Liver (tissue), 9 donors: ENCODE measurements around the gene EML4. TPM values are rescaled to one million over a fixed set of nuclear protein-coding genes. Genes with fewer than 3 reads are reported as not detected.

ENCODE experiments used
- DNase-seq: peaks from one replicate; pipeline ENCODE4 v3.0.0-alpha.2; 2017; ENCODE audit warnings: low spot score
- H3K27ac ChIP-seq, 2 donors: one replicate each; pipeline ENCODE4 v1.7.0; 2013; ENCODE audit warnings: inconsistent platforms in 2 of 2, low read length in 2 of 2, control low read depth in 1 of 2, low read depth in 1 of 2, mild to moderate bottlenecking in 1 of 2
- H3K27me3 ChIP-seq, 4 donors: one replicate each; pipeline versions ENCODE4 v1.6.1 to v1.7.0; 2013; ENCODE audit warnings: low read length in 3 of 4, inconsistent platforms in 1 of 4, mild to moderate bottlenecking in 1 of 4, moderate library complexity in 1 of 4; ENCODE audit not compliant: control insufficient read depth in 4 of 4, insufficient read depth in 4 of 4
- H3K36me3 ChIP-seq, 4 donors: one replicate each; pipeline versions ENCODE4 v1.6.1 to v1.7.0; 2013; ENCODE audit warnings: low read length in 3 of 4, mild to moderate bottlenecking in 3 of 4, low read depth in 1 of 4, moderate library complexity in 1 of 4; ENCODE audit not compliant: control insufficient read depth in 4 of 4, insufficient read depth in 3 of 4
- H3K4me1 ChIP-seq, 4 donors: one replicate each; pipeline versions ENCODE4 v1.6.1 to v1.7.0; 2013; ENCODE audit warnings: low read length in 3 of 4, mild to moderate bottlenecking in 3 of 4, moderate library complexity in 1 of 4; ENCODE audit not compliant: control insufficient read depth in 4 of 4, insufficient read depth in 4 of 4
- H3K4me3 ChIP-seq, 3 donors: one replicate each; pipeline versions ENCODE4 v1.6.1 to v1.7.0; 2013; ENCODE audit warnings: low read length in 3 of 3, control low read depth in 1 of 3, low read depth in 1 of 3, mild to moderate bottlenecking in 1 of 3
- H3K9ac ChIP-seq, 2 donors: one replicate each; pipeline ENCODE4 v1.7.0; 2013; ENCODE audit warnings: low read length in 2 of 2, mild to moderate bottlenecking in 2 of 2, moderate library complexity in 2 of 2, control low read depth in 1 of 2, low read depth in 1 of 2
- H3K9me3 ChIP-seq, 4 donors: one replicate each; pipeline versions ENCODE4 v1.6.1 to v1.7.0; 2013; ENCODE audit warnings: low read length in 3 of 4; ENCODE audit not compliant: control insufficient read depth in 4 of 4
- ATF3 ChIP-seq: IDR thresholded peaks from 2 replicates; pipeline ENCODE4 v1.6.1; 2016; ENCODE audit warnings: antibody characterized with exemption
- CTCF ChIP-seq: fragments of 150-350 bp; IDR thresholded peaks from 2 replicates; pipeline ENCODE4 v1.5.1; 2017; ENCODE audit warnings: improper control_type of control experiment, low read depth, low read length; ENCODE audit not compliant: missing input control
- EGR1 ChIP-seq, 2 donors: IDR thresholded peaks; 2 replicates each; pipeline ENCODE4 v1.6.1; 2016 to 2018; ENCODE audit warnings: antibody characterized with exemption in 2 of 2, low read depth in 2 of 2
- FOXA1 ChIP-seq: IDR thresholded peaks from 2 replicates; pipeline ENCODE4 v1.6.1; 2016; ENCODE audit warnings: antibody characterized with exemption
- FOXA2 ChIP-seq: IDR thresholded peaks from 2 replicates; pipeline ENCODE4 v1.6.1; 2016; ENCODE audit warnings: antibody characterized with exemption
- GABPA ChIP-seq, 2 donors: IDR thresholded peaks in 1 of 2; conservative IDR thresholded peaks in 1 of 2; 2 replicates each; pipeline ENCODE4 v1.6.1; 2016; ENCODE audit warnings: antibody characterized with exemption in 2 of 2, mild to moderate bottlenecking in 1 of 2, moderate library complexity in 1 of 2
- HNF4A ChIP-seq, 2 donors: conservative IDR thresholded peaks; 2 replicates each; pipeline ENCODE4 v1.6.1; 2016; ENCODE audit warnings: antibody characterized with exemption in 2 of 2, mild to moderate bottlenecking in 2 of 2
- HNF4G ChIP-seq: IDR thresholded peaks from 2 replicates; pipeline ENCODE4 v1.6.1; 2016; ENCODE audit warnings: antibody characterized with exemption
- JUND ChIP-seq, 2 donors: IDR thresholded peaks; 2 replicates each; pipeline ENCODE4 v1.6.1; 2016; ENCODE audit warnings: antibody characterized with exemption in 2 of 2
- MAX ChIP-seq: IDR thresholded peaks from 2 replicates; pipeline ENCODE4 v1.6.1; 2016; ENCODE audit warnings: antibody characterized with exemption
- NR2F2 ChIP-seq: IDR thresholded peaks from 2 replicates; pipeline ENCODE4 v1.6.1; 2016; ENCODE audit warnings: antibody characterized with exemption
- RAD21 ChIP-seq, 2 donors: IDR thresholded peaks; 2 replicates each; pipeline ENCODE4 v1.6.1; 2016; ENCODE audit warnings: antibody characterized with exemption in 2 of 2, mild to moderate bottlenecking in 2 of 2
- REST ChIP-seq: IDR thresholded peaks from 2 replicates; pipeline ENCODE4 v1.6.1; 2016; ENCODE audit warnings: antibody characterized with exemption, mild to moderate bottlenecking
- RXRA ChIP-seq, 2 donors: IDR thresholded peaks; 2 replicates each; pipeline ENCODE4 v1.6.1; 2017 to 2018; ENCODE audit warnings: antibody characterized with exemption in 2 of 2, mild to moderate bottlenecking in 1 of 2
- SP1 ChIP-seq: IDR thresholded peaks from 2 replicates; pipeline ENCODE4 v1.6.1; 2018; ENCODE audit warnings: antibody characterized with exemption, mild to moderate bottlenecking
- TAF1 ChIP-seq: conservative IDR thresholded peaks from 2 replicates; pipeline ENCODE4 v1.6.1; 2016; ENCODE audit warnings: antibody characterized with exemption, mild to moderate bottlenecking
- YY1 ChIP-seq: IDR thresholded peaks from 2 replicates; pipeline ENCODE4 v1.6.1; 2016; ENCODE audit warnings: antibody characterized with exemption, mild to moderate bottlenecking
- ZBTB33 ChIP-seq: IDR thresholded peaks from 2 replicates; pipeline ENCODE4 v1.6.1; 2016; ENCODE audit warnings: antibody characterized with exemption
- WGBS: extraction: QIAGEN DNeasy Blood & Tissue Kit; methylation state at CpG from one replicate; pipeline ENCODE4 v1.1.7; 2013; 5-methylcytosine and 5-hydroxymethylcytosine counted together
- polyA plus RNA-seq, 2 donors: library from polyadenylated mRNA; stranded (reverse) in 1 of 2; unstranded in 1 of 2; fragments of 200-250 nt in 1 of 2; fragments of >200 nt in 1 of 2; fragmentation: Nextera tagmentation in 1 of 2; extraction: Ambion mirVana in 1 of 2; gene quantifications; one replicate each; pipeline versions ENCODE4 v1.2.1 to v1.2.3, GENCODE V29; 2013 to 2015
- total RNA-seq, 2 donors: library from RNA; depleted of rRNA; stranded (reverse); fragments of >200 nt; gene quantifications; one replicate each; pipeline ENCODE4 v1.2.3, GENCODE V29; 2014
- donor health status: healthy.
- donor health status: healthy.
- donor health status: healthy.
- donor health status: healthy.
- donor health status: healthy.

The EML4 gene
- total and polyA plus RNA-seq, 4 donors, result 12.8 to 49.6 (median 34.8) TPM

- H3K9me3 ChIP-seq, result no peaks in the 10 kb centered on the region
- no peaks in the 10 kb centered on the region for H3K27me3 ChIP-seq
- peaks cover 0 to 5% (median 0%) of the 10 kb centered on the region in 4 donors for H3K4me1 ChIP-seq
- 95% methylated on average over 5 of the region's 5 CpGs for WGBS
- H3K36me3 ChIP-seq, result peaks cover 7 to 30% (median 17%) of the 10 kb centered on the region in 4 donors
- no peak overlapping the region for H3K27ac ChIP-seq
- no peak for DNase-seq
- TF ChIP-seq RAD21 (IDR thresholded peaks at IDR 0.05) (peak in 1 of 2 donors; percentile 28), MAX (no peak)
- no peak overlapping the region for H3K9ac ChIP-seq
- no peak overlapping the region for H3K4me3 ChIP-seq
Measured at GRCh38 chr2:42337356-42337820, 168.2 kb downstream of the EML4 start.

- Histone ChIP-seq H3K27ac (no peak overlapping the region), H3K9me3 (no peaks in the 10 kb centered on the region), H3K4me3 (no peak overlapping the region), H3K36me3 (peaks cover 7 to 24% (median 11%) of the 10 kb centered on the region in 4 donors), H3K27me3 (no peaks in the 10 kb centered on the region), H3K9ac (no peak overlapping the region), H3K4me1 (peaks cover 0 to 11% (median 3%) of the 10 kb centered on the region in 4 donors)
- 96% methylated on average over 28 of the region's 28 CpGs for WGBS
- TF ChIP-seq RXRA (IDR thresholded peaks at IDR 0.05) (no peak), ATF3 (no peak), MAX (no peak), FOXA1 (no peak), SP1 (no peak), ZBTB33 (no peak), RAD21 (IDR thresholded peaks at IDR 0.05) (no peak), TAF1 (no peak), CTCF (no peak), FOXA2 (no peak), HNF4G (no peak), REST (no peak), GABPA (IDR thresholded peaks at IDR 0.05 in 1 of 2, conservative IDR thresholded peaks at IDR 0.05 in 1 of 2) (no peak), NR2F2 (no peak), HNF4A (conservative IDR thresholded peaks at IDR 0.05) (no peak), JUND (IDR thresholded peaks at IDR 0.05) (no peak), YY1 (no peak), EGR1 (IDR thresholded peaks at IDR 0.05; ENCODE audit: low read depth in 2 of 2) (no peak)
- DNase-seq, result no peak
Measured at GRCh38 chr2:42337846-42338566, 168.9 kb downstream of the EML4 start.
